NT2/D1 (cell line): ENCODE results near the gene MYRFL.

Experiments used
- DNase-seq: peaks from one replicate; pipeline ENCODE4 v3.0.0-alpha.2; 2011; ENCODE audit warnings: low read depth, low spot score
- H3K27me3 ChIP-seq: 2 replicates; pipeline ENCODE4 v1.6.0; 2011; ENCODE audit warnings: mild to moderate bottlenecking; ENCODE audit not compliant: insufficient read length, insufficient read depth
- H3K36me3 ChIP-seq: 2 replicates; pipeline ENCODE4 v1.6.1; 2011; ENCODE audit warnings: mild to moderate bottlenecking, low read length, mixed read lengths; ENCODE audit not compliant: insufficient read depth, insufficient read length
- H3K4me1 ChIP-seq: 2 replicates; pipeline ENCODE4 v1.5.1; 2011; ENCODE audit not compliant: insufficient read depth, insufficient read length
- H3K4me3 ChIP-seq: 2 replicates; pipeline ENCODE4 v1.5.1; 2011; ENCODE audit warnings: low read depth; ENCODE audit not compliant: insufficient read length
- H3K9ac ChIP-seq: 2 replicates; pipeline ENCODE4 v1.6.0; 2011; ENCODE audit warnings: low read depth; ENCODE audit not compliant: insufficient read length
- H3K9me3 ChIP-seq: 2 replicates; pipeline ENCODE4 v1.5.1; 2011; ENCODE audit warnings: mild to moderate bottlenecking, low read length; ENCODE audit not compliant: insufficient read depth
- SUZ12 ChIP-seq: IDR thresholded peaks from 2 replicates; pipeline ENCODE4 v1.6.1; 2011; ENCODE audit not compliant: insufficient read length, insufficient read depth; ENCODE audit errors: extremely low read depth
- YY1 ChIP-seq: IDR thresholded peaks from 2 replicates; pipeline ENCODE4 v1.6.1; 2011; ENCODE audit not compliant: insufficient read length, insufficient read depth
- ZNF274 ChIP-seq: IDR thresholded peaks from 2 replicates; pipeline ENCODE4 v1.6.1; 2011; ENCODE audit warnings: mild to moderate bottlenecking, low read depth, low read length

The MYRFL gene

GRCh38 chr12:69908203-69908602 lies 83.2 kb downstream of the MYRFL start:
- no peak overlapping the region for H3K9ac ChIP-seq
- H3K36me3 ChIP-seq = no peaks in the 10 kb centered on the region
- H3K4me3 ChIP-seq = no peak overlapping the region
- TF ChIP-seq SUZ12 (no peak), ZNF274 (no peak), YY1 (no peak)
- H3K4me1 ChIP-seq = no peaks in the 10 kb centered on the region
- H3K9me3 ChIP-seq = no peaks in the 10 kb centered on the region
- H3K27me3 ChIP-seq = no peaks in the 10 kb centered on the region
- DNase-seq = no peak

GRCh38 chr12:69910694-69911093 lies 85.7 kb downstream of the MYRFL start:
- no peaks in the 10 kb centered on the region for H3K4me1 ChIP-seq
- H3K9me3 ChIP-seq = no peaks in the 10 kb centered on the region
- TF ChIP-seq YY1 (no peak), ZNF274 (no peak), SUZ12 (no peak)
- H3K9ac ChIP-seq = no peak overlapping the region
- H3K27me3 ChIP-seq = no peaks in the 10 kb centered on the region
- H3K36me3 ChIP-seq = no peaks in the 10 kb centered on the region
- DNase-seq = no peak
- H3K4me3 ChIP-seq = no peak overlapping the region

- TF ChIP-seq ZNF274 = no peak
- no peak for TF ChIP-seq SUZ12
- no peak for TF ChIP-seq YY1
Observed at GRCh38 chr12:69913526-69913925, 88.5 kb downstream of the MYRFL start.

GRCh38 chr12:69915964-69916363 lies 90.9 kb downstream of the MYRFL start:
- Histone ChIP-seq H3K9me3 (no peaks in the 10 kb centered on the region), H3K27me3 (no peaks in the 10 kb centered on the region), H3K36me3 (no peaks in the 10 kb centered on the region), H3K9ac (no peak overlapping the region), H3K4me1 (no peaks in the 10 kb centered on the region), H3K4me3 (no peak overlapping the region)
- TF ChIP-seq YY1 = no peak
- no peak for DNase-seq

More at GRCh38 chr12:69913526-69913925, 88.5 kb downstream of the MYRFL start:
- DNase-seq = no peak
- Histone ChIP-seq H3K36me3 (no peaks in the 10 kb centered on the region), H3K4me3 (no peak overlapping the region), H3K4me1 (no peaks in the 10 kb centered on the region), H3K9me3 (no peaks in the 10 kb centered on the region), H3K9ac (no peak overlapping the region), H3K27me3 (no peaks in the 10 kb centered on the region)

- H3K9me3 ChIP-seq = no peaks in the 10 kb centered on the region
- TF ChIP-seq YY1 (no peak), SUZ12 (no peak), ZNF274 (no peak)
- no peaks in the 10 kb centered on the region for H3K4me1 ChIP-seq
- no peak overlapping the region for H3K9ac ChIP-seq
- H3K27me3 ChIP-seq = no peaks in the 10 kb centered on the region
- no peaks in the 10 kb centered on the region for H3K36me3 ChIP-seq
- no peak for DNase-seq
- no peak overlapping the region for H3K4me3 ChIP-seq
Observed at GRCh38 chr12:69916544-69917235, 91.7 kb downstream of the MYRFL start.

- no peaks in the 10 kb centered on the region for H3K4me1 ChIP-seq
- no peak overlapping the region for H3K4me3 ChIP-seq
- no peaks in the 10 kb centered on the region for H3K36me3 ChIP-seq
- DNase-seq = no peak
- no peak overlapping the region for H3K9ac ChIP-seq
- TF ChIP-seq ZNF274 = no peak
- TF ChIP-seq SUZ12 = no peak
- TF ChIP-seq YY1 = no peak
- no peaks in the 10 kb centered on the region for H3K27me3 ChIP-seq
- no peaks in the 10 kb centered on the region for H3K9me3 ChIP-seq
Observed at GRCh38 chr12:69918287-69918686, 93.3 kb downstream of the MYRFL start.

GRCh38 chr12:69919495-69919894 lies 94.5 kb downstream of the MYRFL start:
- Histone ChIP-seq H3K9me3 (no peaks in the 10 kb centered on the region), H3K9ac (no peak overlapping the region), H3K4me3 (no peak overlapping the region), H3K4me1 (no peaks in the 10 kb centered on the region), H3K36me3 (no peaks in the 10 kb centered on the region), H3K27me3 (no peaks in the 10 kb centered on the region)
- DNase-seq = no peak
- no peak for TF ChIP-seq YY1
- no peak for TF ChIP-seq SUZ12
- no peak for TF ChIP-seq ZNF274

GRCh38 chr12:69921831-69922230 lies 96.8 kb downstream of the MYRFL start:
- DNase-seq = no peak
- H3K36me3 ChIP-seq = no peaks in the 10 kb centered on the region
- no peaks in the 10 kb centered on the region for H3K9me3 ChIP-seq
- no peaks in the 10 kb centered on the region for H3K27me3 ChIP-seq
- no peak overlapping the region for H3K4me3 ChIP-seq
- TF ChIP-seq SUZ12 = no peak
- TF ChIP-seq YY1 = no peak
- no peaks in the 10 kb centered on the region for H3K4me1 ChIP-seq
- no peak overlapping the region for H3K9ac ChIP-seq
